Fibroblast of pulmonary artery (primary cell): ENCODE data around the gene AURKA.
A peak's percentile ranks its signal among the peaks of the same experiment; 100 is the strongest.
"Not testable (repeated sequence)": the region's sequence is repeated elsewhere in the genome, so short reads cannot be mapped to it uniquely, and the experiment has no call there.

Experiments
- DNase-seq: peaks from one replicate; pipeline ENCODE4 v3.0.0-alpha.2; 2010; ENCODE audit warnings: low read depth
- H3K4me3 ChIP-seq: replicated peaks from 2 replicates; pipeline ENCODE4 v1.5.1; 2011; ENCODE audit warnings: low read depth, mild to moderate bottlenecking, control low read depth, low read length, moderate library complexity
- TF ChIP-seq, protein P1 (sequence below): IDR thresholded peaks from 2 replicates; pipeline ENCODE4 v1.5.1; 2011; ENCODE audit warnings: mild to moderate bottlenecking, control low read depth, low read length, inconsistent platforms; ENCODE audit errors: missing control alignments

Gene AURKA

GRCh38 chr20:56392881-56393482, 967 bp upstream of the AURKA start:
- peak; percentile 26 for DNase-seq
- TF ChIP-seq, protein P1, sequence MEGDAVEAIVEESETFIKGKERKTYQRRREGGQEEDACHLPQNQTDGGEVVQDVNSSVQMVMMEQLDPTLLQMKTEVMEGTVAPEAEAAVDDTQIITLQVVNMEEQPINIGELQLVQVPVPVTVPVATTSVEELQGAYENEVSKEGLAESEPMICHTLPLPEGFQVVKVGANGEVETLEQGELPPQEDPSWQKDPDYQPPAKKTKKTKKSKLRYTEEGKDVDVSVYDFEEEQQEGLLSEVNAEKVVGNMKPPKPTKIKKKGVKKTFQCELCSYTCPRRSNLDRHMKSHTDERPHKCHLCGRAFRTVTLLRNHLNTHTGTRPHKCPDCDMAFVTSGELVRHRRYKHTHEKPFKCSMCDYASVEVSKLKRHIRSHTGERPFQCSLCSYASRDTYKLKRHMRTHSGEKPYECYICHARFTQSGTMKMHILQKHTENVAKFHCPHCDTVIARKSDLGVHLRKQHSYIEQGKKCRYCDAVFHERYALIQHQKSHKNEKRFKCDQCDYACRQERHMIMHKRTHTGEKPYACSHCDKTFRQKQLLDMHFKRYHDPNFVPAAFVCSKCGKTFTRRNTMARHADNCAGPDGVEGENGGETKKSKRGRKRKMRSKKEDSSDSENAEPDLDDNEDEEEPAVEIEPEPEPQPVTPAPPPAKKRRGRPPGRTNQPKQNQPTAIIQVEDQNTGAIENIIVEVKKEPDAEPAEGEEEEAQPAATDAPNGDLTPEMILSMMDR, result no peak
- H3K4me3 ChIP-seq, result peak overlapping the region; percentile 90

GRCh38 chr20:56391596-56392131, 351 bp downstream of the AURKA start:
- DNase-seq, result peak; percentile 10

DNA sequence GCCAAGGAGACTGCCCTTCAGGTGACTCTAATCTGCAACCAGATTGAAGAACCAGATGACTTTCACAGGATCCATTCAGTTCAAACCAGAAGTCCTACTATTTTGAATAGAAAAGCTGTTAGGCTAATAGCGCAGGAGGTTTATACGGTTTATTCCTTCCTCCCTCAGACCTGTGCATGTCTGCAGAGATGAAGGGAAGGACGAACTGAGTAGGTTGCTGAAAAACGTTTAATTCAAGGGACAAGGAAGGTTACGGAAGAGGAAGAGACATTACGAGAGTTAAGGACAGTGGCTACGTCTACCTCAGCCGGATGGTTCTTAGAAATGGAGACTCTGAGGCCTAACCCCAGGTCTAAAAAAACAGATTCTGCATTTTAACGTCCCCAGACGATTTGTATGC, 978 bp downstream of the AURKA start:
- peak overlapping the region; percentile 90 for H3K4me3 ChIP-seq
- TF ChIP-seq, protein P1, result no peak
- no peak for DNase-seq

More at GRCh38 chr20:56391596-56392131, 351 bp downstream of the AURKA start:
- TF ChIP-seq, protein P1, result no peak
- peak overlapping the region; percentile 90 for H3K4me3 ChIP-seq

- H3K4me3 ChIP-seq, result peak overlapping the region; percentile 90
- not testable (repeated sequence) for DNase-seq
Observed at GRCh38 chr20:56390396-56390795, 1.6 kb downstream of the AURKA start.

GRCh38 chr20:56389807-56390206, 2.2 kb downstream of the AURKA start:
- TF ChIP-seq, protein P1, result no peak
- H3K4me3 ChIP-seq, result no peak overlapping the region
- DNase-seq, result no peak

DNA sequence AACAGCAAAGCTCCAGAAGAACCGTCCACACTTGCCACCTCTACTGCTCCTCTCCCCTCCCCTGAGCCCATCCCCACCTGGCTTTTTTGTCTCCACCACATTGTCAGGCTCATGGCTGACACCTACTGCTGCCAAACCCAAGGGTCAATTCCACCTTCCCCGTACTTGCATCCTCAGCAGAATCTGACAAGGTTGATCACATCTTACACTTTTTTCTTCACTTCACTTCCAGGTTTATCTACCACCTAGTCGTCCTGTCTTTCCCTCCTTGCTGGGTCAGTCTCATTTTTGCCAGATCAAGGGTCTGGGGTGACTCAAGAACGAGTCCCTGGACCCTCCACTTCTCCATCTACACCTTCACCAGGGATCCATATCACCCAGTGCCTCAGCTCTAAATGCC, 3.1 kb downstream of the AURKA start:
- DNase-seq, result no peak
- H3K4me3 ChIP-seq, result no peak overlapping the region
- TF ChIP-seq, protein P1, result no peak

GRCh38 chr20:56386219-56386618, 5.8 kb downstream of the AURKA start:
- DNase-seq, result no peak
- H3K4me3 ChIP-seq, result no peak overlapping the region
- TF ChIP-seq, protein P1, result no peak
